HepG2 (cell line): ENCODE data around the gene CNTROB. TPM values are rescaled to one million over a fixed set of nuclear protein-coding genes. Genes with fewer than 3 reads are reported as not detected.
A peak's percentile ranks its signal among the peaks of the same experiment; 100 is the strongest.

ENCODE experiments used
- ATAC-seq: fragments of 200-7000 bp; cut with Tn5 transposase; 3 replicates; pipeline ENCODE4 v1.9.1; 2020; ENCODE audit warnings: mild to moderate bottlenecking, moderate library complexity
- BruUV-seq: library from RNA; stranded (reverse); fragments of 400-500 nt; replicated peaks from 2 replicates; lab custom pipeline; 2021; lab: Mats Ljungman, UMichigan
- CTCF ChIA-PET: fragments of 300-600 bp; formaldehyde crosslinking; extraction: SDS; loops from one replicate; lab custom pipeline; 2021; ENCODE audit warnings: low total read pairs, inconsistent platforms, low intra/inter-chr PET ratio; lab: Yijun Ruan, JAX
- POLR2A ChIA-PET: fragments of 350-600 bp; sonication (Branson Sonifier 250); formaldehyde crosslinking; loops from one replicate; lab custom pipeline; 2020; ENCODE audit warnings: antibody characterized with exemption, inconsistent platforms; lab: Yijun Ruan, JAX
- DNase-seq: peaks from one replicate; pipeline ENCODE4 v3.0.0-alpha.2; 2015; ENCODE audit warnings: low spot score
- FAIRE-seq: peaks from 3 replicates; lab custom pipeline; 2011; peaks lifted over from hg19 to GRCh38; lab: Jason Lieb, UNC
- H2AFZ ChIP-seq: one replicate; pipeline ENCODE4 v1.6.1; 2011; ENCODE audit warnings: low read length, inconsistent platforms
- H3K27ac ChIP-seq: fragments of 300-600 bp; 3 replicates; pipeline ENCODE4 v1.8.0; 2011; ENCODE audit warnings: mixed run types, mild to moderate bottlenecking, mixed read lengths, low read length, inconsistent platforms; ENCODE audit not compliant: insufficient read depth; ENCODE audit errors: extremely low read length
- H3K27me3 ChIP-seq, 2 experiments: fragments of 200-600 bp in 1 of 2; 2 replicates in 1 of 2; 3 replicates in 1 of 2; pipeline versions ENCODE4 v1.6.0 to v1.8.0; 2011; ENCODE audit warnings: low read length in 2 of 2, mild to moderate bottlenecking in 2 of 2, moderate library complexity in 2 of 2, inconsistent platforms in 1 of 2; ENCODE audit not compliant: insufficient read depth in 2 of 2, control insufficient read depth in 1 of 2
- H3K36me3 ChIP-seq, 2 experiments: fragments of 200-600 bp in 1 of 2; replicated peaks in 1 of 2; 2 replicates in 1 of 2; 3 replicates in 1 of 2; pipeline versions ENCODE4 v1.5.1 to v1.8.0; 2011; ENCODE audit warnings: low read length in 2 of 2, inconsistent platforms in 1 of 2; ENCODE audit not compliant: insufficient read depth in 2 of 2, control insufficient read depth in 1 of 2
- H3K4me1 ChIP-seq: 2 replicates; pipeline ENCODE4 v1.5.1; 2012; ENCODE audit warnings: low read length, inconsistent platforms; ENCODE audit not compliant: insufficient read depth
- H3K4me2 ChIP-seq: 2 replicates; pipeline ENCODE4 v1.6.0; 2011; ENCODE audit warnings: low read depth, low read length, inconsistent platforms
- H3K4me3 ChIP-seq, 3 experiments: fragments of 200-600 bp in 1 of 3; sonication (generic), shearing (Covaris generic) in 1 of 3; replicated peaks in 1 of 3; 2 replicates each; pipeline ENCODE4 v1.5.1; 2011 to 2016; ENCODE audit warnings: low read length in 3 of 3, inconsistent platforms in 2 of 3, low read depth in 2 of 3, mild to moderate bottlenecking in 2 of 3, control low read depth in 1 of 3, mixed read lengths in 1 of 3; ENCODE audit not compliant: insufficient read depth in 1 of 3
- H3K79me2 ChIP-seq: one replicate; pipeline ENCODE4 v1.6.1; 2011; ENCODE audit warnings: low read length, inconsistent platforms; ENCODE audit not compliant: insufficient read depth
- H3K9ac ChIP-seq: 2 replicates; pipeline ENCODE4 v1.6.0; 2011; ENCODE audit warnings: mild to moderate bottlenecking, low read depth, low read length, inconsistent platforms; ENCODE audit not compliant: insufficient read depth
- H3K9me3 ChIP-seq: 2 replicates; pipeline ENCODE4 v1.5.1; 2012; ENCODE audit warnings: mild to moderate bottlenecking, low read length
- H4K20me1 ChIP-seq: 2 replicates; pipeline ENCODE4 v1.6.0; 2011; ENCODE audit warnings: inconsistent platforms, mild to moderate bottlenecking, low read length, moderate library complexity; ENCODE audit not compliant: insufficient read depth
- GABPB1 ChIP-seq: IDR thresholded peaks from 2 replicates; pipeline ENCODE4 v1.6.1; 2016; ENCODE audit warnings: mild to moderate bottlenecking, missing genetic modification reagents, moderate library complexity, missing compliant biosample characterization
- HNF4G ChIP-seq, 2 experiments: sonication (generic) in 1 of 2; formaldehyde crosslinking in 1 of 2; IDR thresholded peaks; 2 replicates each; pipeline versions ENCODE4 v1.4.0 to v1.6.1; 2011 to 2020; ENCODE audit warnings: borderline replicate concordance in 2 of 2, low read depth in 2 of 2, mild to moderate bottlenecking in 2 of 2, low read length in 1 of 2, missing genetic modification reagents in 1 of 2, moderate library complexity in 1 of 2
- IKZF5 ChIP-seq: IDR thresholded peaks from 2 replicates; pipeline ENCODE4 v1.6.1; 2018; ENCODE audit warnings: missing genetic modification reagents, mild to moderate bottlenecking, missing compliant biosample characterization
- KDM3A ChIP-seq: IDR thresholded peaks from 2 replicates; pipeline ENCODE4 v1.6.1; 2018; ENCODE audit warnings: low read depth, missing compliant biosample characterization
- MLLT10 ChIP-seq: sonication (generic); formaldehyde crosslinking; IDR thresholded peaks from 2 replicates; pipeline ENCODE4 v1.4.0; 2020; ENCODE audit warnings: missing genetic modification reagents
- NR2F6 ChIP-seq, 2 experiments: IDR thresholded peaks; 2 replicates each; pipeline ENCODE4 v1.6.1; 2016; ENCODE audit warnings: antibody characterized with exemption in 1 of 2, mild to moderate bottlenecking in 1 of 2
- RAD21 ChIP-seq: fragments of 450-650 bp; formaldehyde crosslinking; IDR thresholded peaks from 2 replicates; pipeline ENCODE4 v1.5.0; 2020; ENCODE audit warnings: mild to moderate bottlenecking
- SMC3 ChIP-seq: IDR thresholded peaks from 2 replicates; pipeline ENCODE4 v1.6.1; 2011; ENCODE audit warnings: low read length, improper control_type of control experiment
- STAG1 ChIP-seq: sonication (generic); formaldehyde crosslinking; IDR thresholded peaks from 2 replicates; pipeline ENCODE4 v1.4.0; 2020; ENCODE audit warnings: missing genetic modification reagents
- TIGD3 ChIP-seq: sonication (generic); formaldehyde crosslinking; IDR thresholded peaks from 2 replicates; pipeline ENCODE4 v1.5.1; 2020; ENCODE audit warnings: mild to moderate bottlenecking, missing genetic modification reagents, borderline replicate concordance
- USF2 ChIP-seq, 2 experiments: sonication (generic) in 1 of 2; formaldehyde crosslinking in 1 of 2; IDR thresholded peaks; 2 replicates each; pipeline versions ENCODE4 v1.5.1 to v1.6.1; 2011 to 2020; ENCODE audit warnings: borderline replicate concordance in 1 of 2, low read depth in 1 of 2, low read length in 1 of 2, mild to moderate bottlenecking in 1 of 2, missing genetic modification reagents in 1 of 2, moderate library complexity in 1 of 2
- ZFP90 ChIP-seq: sonication (generic); formaldehyde crosslinking; IDR thresholded peaks from 2 replicates; pipeline ENCODE4 v1.8.0; 2022; ENCODE audit warnings: missing genetic modification reagents, mild to moderate bottlenecking, inconsistent platforms, borderline replicate concordance
- ZMAT3 ChIP-seq: sonication (generic); formaldehyde crosslinking; conservative IDR thresholded peaks from 2 replicates; pipeline ENCODE4 v1.7.0; 2021; ENCODE audit warnings: missing genetic modification reagents
- ZNF235 ChIP-seq: sonication (generic); formaldehyde crosslinking; IDR thresholded peaks from 2 replicates; pipeline ENCODE4 v1.8.1; 2023; ENCODE audit warnings: mild to moderate bottlenecking, missing genetic modification reagents, borderline replicate concordance
- ZNF24 ChIP-seq: fragments of 450-650 bp; IDR thresholded peaks from 2 replicates; pipeline ENCODE4 v1.6.1; 2017; ENCODE audit warnings: antibody characterized with exemption, mild to moderate bottlenecking
- ZNF263 ChIP-seq: sonication (generic); formaldehyde crosslinking; IDR thresholded peaks from 2 replicates; pipeline ENCODE4 v1.4.0; 2020; ENCODE audit warnings: missing genetic modification reagents
- ZNF549 ChIP-seq: sonication (generic); formaldehyde crosslinking; IDR thresholded peaks from 2 replicates; pipeline ENCODE4 v1.5.0; 2020; ENCODE audit warnings: missing genetic modification reagents
- ZNF672 ChIP-seq: sonication (generic); formaldehyde crosslinking; IDR thresholded peaks from 2 replicates; pipeline ENCODE4 v1.8.1; 2022; ENCODE audit warnings: missing genetic modification reagents
- ZNF775 ChIP-seq: sonication (generic); formaldehyde crosslinking; IDR thresholded peaks from 2 replicates; pipeline ENCODE4 v1.4.0; 2020; ENCODE audit warnings: missing genetic modification reagents, mild to moderate bottlenecking, moderate library complexity, borderline replicate concordance
- ZSCAN9 ChIP-seq: IDR thresholded peaks from 2 replicates; pipeline ENCODE4 v1.6.1; 2016; ENCODE audit warnings: borderline replicate concordance
- WGBS: methylation state at CpG from one replicate; pipeline ENCODE4 v1.1.6; 2017; ENCODE audit warnings: low lambda C conversion rate; 5-methylcytosine and 5-hydroxymethylcytosine counted together
- in situ Hi-C: cut with HindIII; loops from 2 replicates; pipeline ENCODE4 v1.10.0; 2017; ENCODE audit warnings: low pct_unique_long_range_greater_than_20kb; ENCODE audit not compliant: extremely low pct_ligation_motif_present
- intact Hi-C: fragments of 100-400 bp; cut with micrococcal nuclease; formaldehyde crosslinking; loops from one replicate; pipeline ENCODE4 v1.10.0; 2022; ENCODE audit not compliant: unreplicated experiment
- polyA plus RNA-seq, 8 experiments: library from polyadenylated mRNA; depleted of rRNA in 3 of 8; stranded (reverse) in 7 of 8; unstranded in 1 of 8; fragments of >200 nt; fragmentation: Illumina TruSeq in 4 of 8; extraction: Trizol in 4 of 8; gene quantifications; 2 replicates each; pipeline versions ENCODE4 v1.2.1 to v1.2.3, GENCODE V29; 2011 to 2016; ENCODE audit warnings: low read depth in 4 of 8, missing spikeins in 1 of 8, mixed read lengths in 1 of 8; ENCODE audit not compliant: insufficient read depth in 1 of 8
- total RNA-seq, 5 experiments: library from RNA; depleted of rRNA; stranded (reverse); fragments of >200 nt; fragmentation: Illumina TruSeq; extraction: Trizol; gene quantifications; 2 replicates each; pipeline ENCODE4 v1.2.3, GENCODE V29; 2016; ENCODE audit warnings: low read depth in 1 of 5

The CNTROB gene
- total and polyA plus RNA-seq, 2 of the 13 experiments (the other 11 are each of a cell fraction or from before 2014, with no cell fraction given) = 21.2 to 24.1 TPM

DNA sequence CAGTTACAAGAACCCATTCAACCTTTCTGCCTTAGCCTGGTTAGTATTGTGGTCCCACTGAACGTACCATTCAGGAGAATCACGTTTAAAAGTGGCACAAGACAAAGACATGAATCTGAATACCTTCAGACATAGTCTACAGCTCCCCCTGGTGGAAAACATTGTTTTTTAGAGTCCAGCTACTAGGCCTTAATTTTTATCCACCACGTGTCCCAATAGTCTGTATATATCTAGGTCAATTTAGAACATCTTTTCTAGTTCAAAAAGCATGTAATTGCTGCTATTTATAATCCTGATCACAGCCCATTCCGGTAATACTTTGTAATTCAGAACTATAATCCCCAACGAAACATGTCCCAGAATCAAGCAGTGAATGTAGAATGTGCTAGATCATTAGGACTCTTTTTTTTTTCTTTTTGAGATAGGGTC lies 56.8 kb downstream of the CNTROB start:
- no peaks in the 10 kb centered on the region for H3K36me3 ChIP-seq
- intact Hi-C loops = loop anchor here (5.0 kb wide), 2 partner anchors 56 to 126 kb away; partner anchors contain the start of genes CNTROB and TRAPPC1
- no peaks in the 10 kb centered on the region for H3K9me3 ChIP-seq
- ATAC-seq (peak; percentile 55), FAIRE-seq (peak; percentile 81), DNase-seq (peak; percentile 76)
- H3K79me2 ChIP-seq = no peaks in the 10 kb centered on the region
- in situ Hi-C loops = loop anchor here (5.0 kb wide), 1 partner anchor 76 kb away; no protein-coding TSS in a partner anchor
- H3K27ac ChIP-seq = no peak overlapping the region
- H3K27me3 ChIP-seq = peaks cover 3 to 25% of the 10 kb centered on the region in 2 experiments
- peaks cover 11% of the 10 kb centered on the region for H3K4me1 ChIP-seq
- no TSS peak for BruUV-seq
- WGBS = 10% methylated on average over 5 of the region's 5 CpGs
- H3K4me3 ChIP-seq = no peak overlapping the region
- H3K4me2 ChIP-seq = no peak overlapping the region
- no peak overlapping the region for H2AFZ ChIP-seq
- no peak overlapping the region for H3K9ac ChIP-seq
- ChIA-PET CTCF (interaction anchor here (1.2 to 4.5 kb wide), 7 partner anchors 18 to 245 kb away, joined by 3 to 70 read pairs (median 15); partner anchors contain the start of gene RNF227), POLR2A (interaction anchor here (0.9 to 1.2 kb wide), 3 partner anchors 90 to 146 kb away, joined by 3 to 5 read pairs (median 3); partner anchors contain the start of gene NAA38)
- no peaks in the 10 kb centered on the region for H4K20me1 ChIP-seq
- no peak for TF ChIP-seq GABPB1 (CRISPR knock-in tag)
- TF ChIP-seq TIGD3 (CRISPR knock-in tag) = no peak
- no peak for TF ChIP-seq HNF4G (IDR thresholded peaks at IDR 0.05; ENCODE audit: borderline replicate concordance, low read depth, low read length)
- TF ChIP-seq HNF4G (CRISPR knock-in tag; IDR thresholded peaks at IDR 0.05; ENCODE audit: borderline replicate concordance, low read depth) = no peak
- 0 out of 2 replicates have a peak, but pooled peaks have one; percentile 13 for TF ChIP-seq RAD21 (CRISPR knock-in tag)
- no peak for TF ChIP-seq ZNF235
- TF ChIP-seq ZSCAN9 (CRISPR knock-in tag) = no peak
- TF ChIP-seq SMC3 = peak; percentile 50; the same call in 1 of the 2 replicates
- TF ChIP-seq MLLT10 (CRISPR knock-in tag) = no peak
- no peak for TF ChIP-seq ZMAT3 (CRISPR knock-in tag)
- no peak for TF ChIP-seq NR2F6 (IDR thresholded peaks at IDR 0.05)
- TF ChIP-seq NR2F6 (CRISPR knock-in tag; IDR thresholded peaks at IDR 0.05) = no peak
- TF ChIP-seq ZNF263 (CRISPR knock-in tag) = no peak
- no peak for TF ChIP-seq ZNF672 (CRISPR knock-in tag)
- no peak for TF ChIP-seq ZFP90 (CRISPR knock-in tag)
- no peak for TF ChIP-seq USF2 (IDR thresholded peaks at IDR 0.05; ENCODE audit: low read depth, low read length)
- peak; percentile 45; the same call in 1 of the 2 replicates for TF ChIP-seq USF2 (CRISPR knock-in tag; IDR thresholded peaks at IDR 0.05; ENCODE audit: borderline replicate concordance)
- TF ChIP-seq ZNF24 = no peak
- no peak for TF ChIP-seq KDM3A (CRISPR knock-in tag)
- TF ChIP-seq ZNF775 (CRISPR knock-in tag) = no peak
- no peak for TF ChIP-seq ZNF549 (CRISPR knock-in tag)
- TF ChIP-seq STAG1 (CRISPR knock-in tag) = peak; percentile 74
- no peak for TF ChIP-seq IKZF5 (CRISPR knock-in tag)
